Loucy (cell line): ENCODE measurements around the gene MAP3K20.

Source experiments
- EZH2phosphoT487 ChIP-seq: fragments of 200-600 bp; IDR thresholded peaks from 2 replicates; pipeline ENCODE4 v1.6.1; 2018; ENCODE audit warnings: antibody characterized with exemption, mild to moderate bottlenecking, moderate library complexity, borderline replicate concordance
- TF ChIP-seq, protein P1 (sequence below): fragments of 200-600 bp; sonication (generic); conservative IDR thresholded peaks from 2 replicates; pipeline ENCODE4 v1.5.1; 2014; ENCODE audit warnings: mild to moderate bottlenecking, antibody characterized with exemption, low read length

DNA sequence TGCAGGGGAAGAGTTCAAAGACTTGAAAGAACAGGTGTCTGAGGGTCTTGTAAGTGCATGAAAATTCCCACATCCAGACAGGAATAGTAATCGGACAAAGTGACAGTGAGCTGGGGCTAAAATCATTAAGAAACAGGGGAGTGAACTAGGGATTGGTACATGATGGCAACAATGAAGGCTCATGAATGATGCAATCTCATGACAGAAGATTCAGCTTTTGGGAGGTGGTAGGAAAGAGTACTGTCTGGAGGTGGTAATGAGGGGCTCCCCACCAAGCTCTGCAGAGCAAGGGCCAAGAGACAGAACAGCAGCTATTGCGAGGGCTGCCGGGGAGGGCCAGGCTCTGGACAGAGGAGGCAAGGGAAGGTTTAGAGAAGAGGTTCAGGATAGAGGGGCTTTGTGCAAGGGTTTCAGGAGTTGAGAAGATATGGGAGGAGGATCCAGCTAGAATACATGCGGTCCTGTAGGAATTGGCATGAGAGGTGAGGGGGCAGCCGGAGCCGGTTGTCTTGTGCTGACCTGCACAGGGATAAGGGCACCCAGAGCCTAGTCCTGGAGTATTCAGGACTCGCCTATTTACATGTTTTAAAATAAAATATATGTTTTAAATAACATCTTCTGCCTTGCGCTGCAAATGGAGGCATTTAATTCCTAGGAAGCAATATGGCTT, 31.4 kb downstream of the MAP3K20 start:
- TF ChIP-seq, protein P1, sequence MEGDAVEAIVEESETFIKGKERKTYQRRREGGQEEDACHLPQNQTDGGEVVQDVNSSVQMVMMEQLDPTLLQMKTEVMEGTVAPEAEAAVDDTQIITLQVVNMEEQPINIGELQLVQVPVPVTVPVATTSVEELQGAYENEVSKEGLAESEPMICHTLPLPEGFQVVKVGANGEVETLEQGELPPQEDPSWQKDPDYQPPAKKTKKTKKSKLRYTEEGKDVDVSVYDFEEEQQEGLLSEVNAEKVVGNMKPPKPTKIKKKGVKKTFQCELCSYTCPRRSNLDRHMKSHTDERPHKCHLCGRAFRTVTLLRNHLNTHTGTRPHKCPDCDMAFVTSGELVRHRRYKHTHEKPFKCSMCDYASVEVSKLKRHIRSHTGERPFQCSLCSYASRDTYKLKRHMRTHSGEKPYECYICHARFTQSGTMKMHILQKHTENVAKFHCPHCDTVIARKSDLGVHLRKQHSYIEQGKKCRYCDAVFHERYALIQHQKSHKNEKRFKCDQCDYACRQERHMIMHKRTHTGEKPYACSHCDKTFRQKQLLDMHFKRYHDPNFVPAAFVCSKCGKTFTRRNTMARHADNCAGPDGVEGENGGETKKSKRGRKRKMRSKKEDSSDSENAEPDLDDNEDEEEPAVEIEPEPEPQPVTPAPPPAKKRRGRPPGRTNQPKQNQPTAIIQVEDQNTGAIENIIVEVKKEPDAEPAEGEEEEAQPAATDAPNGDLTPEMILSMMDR, result no peak
- no peak for TF ChIP-seq EZH2phosphoT487
